ENCODE results near the gene NSMCE3. TPM values are rescaled to one million over a fixed set of nuclear protein-coding genes. Genes with fewer than 3 reads are reported as not detected.
"Not testable (repeated sequence)": the region's sequence is repeated elsewhere in the genome, so short reads cannot be mapped to it uniquely, and the experiment has no call there.

Gene NSMCE3
- total RNA-seq, 1 experiment from 2014 or later, result 14.6 TPM

GRCh38 chr15:29224235-29224986 lies 45.2 kb downstream of the NSMCE3 start:
- not testable (repeated sequence) for H3K4me1 ChIP-seq (ENCODE audit: low read length); H4K20me1 ChIP-seq (ENCODE audit: insufficient read depth, low read depth, low read length); H3K79me2 ChIP-seq (ENCODE audit: low read length); H3K9me2 ChIP-seq (replicated peaks; ENCODE audit: insufficient read depth, low read length); H3K9ac ChIP-seq (ENCODE audit: low read length); H3K36me3 ChIP-seq (ENCODE audit: insufficient read depth, low read length); H2AFZ ChIP-seq (ENCODE audit: low read length); H3K9me3 ChIP-seq (ENCODE audit: low read length); H3K27me3 ChIP-seq (ENCODE audit: low read length); H3K4me2 ChIP-seq (ENCODE audit: low read depth, low read length, poor library complexity, severe bottlenecking); H3K4me3 ChIP-seq (ENCODE audit: low read length); DNase-seq; H3K27ac ChIP-seq (ENCODE audit: low read length)

GRCh38 chr15:29223640-29224039 lies 46.0 kb downstream of the NSMCE3 start:
- no peak overlapping the region for H2AFZ ChIP-seq (ENCODE audit: low read length)
- H4K20me1 ChIP-seq (ENCODE audit: insufficient read depth, low read depth, low read length), result no peaks in the 10 kb centered on the region
- no peaks in the 10 kb centered on the region for H3K4me1 ChIP-seq (ENCODE audit: low read length)
- no peaks in the 10 kb centered on the region for H3K36me3 ChIP-seq (ENCODE audit: insufficient read depth, low read length)
- no peak overlapping the region for H3K4me2 ChIP-seq (ENCODE audit: low read depth, low read length, poor library complexity, severe bottlenecking)
- no peak overlapping the region for H3K4me3 ChIP-seq (ENCODE audit: low read length)
- H3K27ac ChIP-seq (ENCODE audit: low read length), result no peak overlapping the region
- H3K79me2 ChIP-seq (ENCODE audit: low read length), result no peaks in the 10 kb centered on the region
- no peak overlapping the region for H3K9ac ChIP-seq (ENCODE audit: low read length)
- no peaks in the 10 kb centered on the region for H3K27me3 ChIP-seq (ENCODE audit: low read length)
- no peaks in the 10 kb centered on the region for H3K9me2 ChIP-seq (replicated peaks; ENCODE audit: insufficient read depth, low read length)
- H3K9me3 ChIP-seq (ENCODE audit: low read length), result no peaks in the 10 kb centered on the region; the same call in 1 of the 2 replicates
- DNase-seq, result no peak

- Histone ChIP-seq H3K27me3 (ENCODE audit: low read length) (no peaks in the 10 kb centered on the region), H4K20me1 (ENCODE audit: insufficient read depth, low read depth, low read length) (no peaks in the 10 kb centered on the region), H2AFZ (ENCODE audit: low read length) (no peak overlapping the region), H3K9me3 (ENCODE audit: low read length) (no peaks in the 10 kb centered on the region; the same call in 1 of the 2 replicates), H3K79me2 (ENCODE audit: low read length) (no peaks in the 10 kb centered on the region), H3K9ac (ENCODE audit: low read length) (no peak overlapping the region), H3K4me1 (ENCODE audit: low read length) (no peaks in the 10 kb centered on the region), H3K4me2 (ENCODE audit: low read depth, low read length, poor library complexity, severe bottlenecking) (no peak overlapping the region), H3K36me3 (ENCODE audit: insufficient read depth, low read length) (no peaks in the 10 kb centered on the region), H3K9me2 (replicated peaks; ENCODE audit: insufficient read depth, low read length) (no peaks in the 10 kb centered on the region; the same call in 1 of the 2 replicates), H3K27ac (ENCODE audit: low read length) (no peak overlapping the region), H3K4me3 (ENCODE audit: low read length) (no peak overlapping the region)
- DNase-seq, result no peak
These were observed 47.3 kb downstream of the NSMCE3 start for GRCh38 chr15:29222129-29222853.

GRCh38 chr15:29220852-29221251 lies 48.8 kb downstream of the NSMCE3 start:
- no peaks in the 10 kb centered on the region; the same call in 1 of the 2 replicates for H3K9me2 ChIP-seq (replicated peaks; ENCODE audit: insufficient read depth, low read length)
- no peak overlapping the region for H2AFZ ChIP-seq (ENCODE audit: low read length)
- no peaks in the 10 kb centered on the region; the same call in 1 of the 2 replicates for H3K9me3 ChIP-seq (ENCODE audit: low read length)
- no peaks in the 10 kb centered on the region for H4K20me1 ChIP-seq (ENCODE audit: insufficient read depth, low read depth, low read length)
- H3K36me3 ChIP-seq (ENCODE audit: insufficient read depth, low read length), result no peaks in the 10 kb centered on the region
- H3K4me1 ChIP-seq (ENCODE audit: low read length), result no peaks in the 10 kb centered on the region
- no peak for DNase-seq
- no peak overlapping the region for H3K9ac ChIP-seq (ENCODE audit: low read length)
- no peak overlapping the region for H3K4me2 ChIP-seq (ENCODE audit: low read depth, low read length, poor library complexity, severe bottlenecking)
- no peak overlapping the region for H3K27ac ChIP-seq (ENCODE audit: low read length)
- no peaks in the 10 kb centered on the region for H3K79me2 ChIP-seq (ENCODE audit: low read length)
- H3K4me3 ChIP-seq (ENCODE audit: low read length), result no peak overlapping the region
- H3K27me3 ChIP-seq (ENCODE audit: low read length), result no peaks in the 10 kb centered on the region

- Histone ChIP-seq H3K9me2 (replicated peaks; ENCODE audit: insufficient read depth, low read length) (no peaks in the 10 kb centered on the region; the same call in 1 of the 2 replicates), H3K27me3 (ENCODE audit: low read length) (no peaks in the 10 kb centered on the region), H4K20me1 (ENCODE audit: insufficient read depth, low read depth, low read length) (no peaks in the 10 kb centered on the region), H3K9ac (ENCODE audit: low read length) (no peak overlapping the region), H3K36me3 (ENCODE audit: insufficient read depth, low read length) (no peaks in the 10 kb centered on the region), H3K9me3 (ENCODE audit: low read length) (no peaks in the 10 kb centered on the region), H3K4me1 (ENCODE audit: low read length) (no peaks in the 10 kb centered on the region), H3K4me3 (ENCODE audit: low read length) (no peak overlapping the region), H2AFZ (ENCODE audit: low read length) (no peak overlapping the region), H3K79me2 (ENCODE audit: low read length) (no peaks in the 10 kb centered on the region), H3K4me2 (ENCODE audit: low read depth, low read length, poor library complexity, severe bottlenecking) (no peak overlapping the region), H3K27ac (ENCODE audit: low read length) (no peak overlapping the region)
- no peak for DNase-seq
These were observed 52.7 kb downstream of the NSMCE3 start for GRCh38 chr15:29216955-29217354.

Small RNA genes within 50 kb of the gene (small RNA-seq; reads per million reads assigned to genes)
- gene RF00201, result not detected
